ENCODE data around the gene PIGH. TPM values are rescaled to one million over a fixed set of nuclear protein-coding genes. Genes with fewer than 3 reads are reported as not detected.
"Not testable (repeated sequence)": the region's sequence is repeated elsewhere in the genome, so short reads cannot be mapped to it uniquely, and the experiment has no call there.

Gene PIGH
- total RNA-seq, 4 donors from 2014 or later: 25.6 to 45.7 (median 28.1) TPM

DNA sequence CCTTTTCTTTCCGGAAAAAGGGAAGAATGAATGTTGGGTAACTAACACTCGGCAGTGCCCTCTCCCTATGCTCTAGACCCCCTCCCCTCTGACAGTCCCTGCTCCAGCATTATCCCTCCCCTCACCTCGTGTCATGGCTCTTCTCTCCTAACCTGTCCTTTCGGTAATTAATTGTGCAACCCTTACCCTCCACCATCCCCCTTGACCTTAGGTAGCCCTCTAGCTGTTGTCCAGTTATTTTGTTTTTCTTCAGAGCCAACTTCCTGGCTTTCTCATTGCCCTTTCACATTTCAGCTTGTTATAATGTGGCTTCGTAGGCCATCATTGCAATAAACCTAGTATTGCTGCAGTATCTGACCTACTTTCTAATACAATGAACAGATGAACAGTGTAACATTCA, 30.9 kb upstream of the PIGH start:
- Histone ChIP-seq H3K27ac (no peak overlapping the region), H3K36me3 (no peaks in the 10 kb centered on the region), H3K9me3 (no peaks in the 10 kb centered on the region), H3K27me3 (no peaks in the 10 kb centered on the region), H3K4me3 (no peak overlapping the region), H3K4me1 (no peaks in the 10 kb centered on the region)
- DNase-seq: no peak
- no peak for TF ChIP-seq POLR2A (IDR thresholded peaks at IDR 0.05)

DNA sequence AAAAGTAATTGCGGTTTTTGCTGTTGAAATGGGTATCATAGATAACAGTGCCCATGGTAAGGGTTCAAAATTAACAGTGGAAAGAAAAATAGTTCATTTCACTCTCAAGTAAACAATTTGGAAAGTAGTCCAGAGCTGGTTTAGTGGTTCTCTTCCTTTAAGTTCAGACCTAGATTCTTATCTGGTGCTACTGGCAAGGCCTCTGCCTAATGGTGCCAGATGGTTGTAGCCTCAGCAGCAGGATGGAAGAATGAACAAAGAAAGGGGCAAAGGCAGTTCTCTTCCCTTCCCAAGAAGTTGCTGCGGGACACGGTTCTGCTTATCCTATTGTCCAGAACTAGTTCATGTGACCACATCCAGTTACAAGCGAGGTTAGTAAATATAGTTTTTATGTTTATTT, 30.1 kb upstream of the PIGH start:
- TF ChIP-seq POLR2A (IDR thresholded peaks at IDR 0.05): no peak
- TF ChIP-seq, protein P1, sequence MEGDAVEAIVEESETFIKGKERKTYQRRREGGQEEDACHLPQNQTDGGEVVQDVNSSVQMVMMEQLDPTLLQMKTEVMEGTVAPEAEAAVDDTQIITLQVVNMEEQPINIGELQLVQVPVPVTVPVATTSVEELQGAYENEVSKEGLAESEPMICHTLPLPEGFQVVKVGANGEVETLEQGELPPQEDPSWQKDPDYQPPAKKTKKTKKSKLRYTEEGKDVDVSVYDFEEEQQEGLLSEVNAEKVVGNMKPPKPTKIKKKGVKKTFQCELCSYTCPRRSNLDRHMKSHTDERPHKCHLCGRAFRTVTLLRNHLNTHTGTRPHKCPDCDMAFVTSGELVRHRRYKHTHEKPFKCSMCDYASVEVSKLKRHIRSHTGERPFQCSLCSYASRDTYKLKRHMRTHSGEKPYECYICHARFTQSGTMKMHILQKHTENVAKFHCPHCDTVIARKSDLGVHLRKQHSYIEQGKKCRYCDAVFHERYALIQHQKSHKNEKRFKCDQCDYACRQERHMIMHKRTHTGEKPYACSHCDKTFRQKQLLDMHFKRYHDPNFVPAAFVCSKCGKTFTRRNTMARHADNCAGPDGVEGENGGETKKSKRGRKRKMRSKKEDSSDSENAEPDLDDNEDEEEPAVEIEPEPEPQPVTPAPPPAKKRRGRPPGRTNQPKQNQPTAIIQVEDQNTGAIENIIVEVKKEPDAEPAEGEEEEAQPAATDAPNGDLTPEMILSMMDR (IDR thresholded peaks at IDR 0.05): no peak
- no peak overlapping the region for H3K4me3 ChIP-seq
- H3K36me3 ChIP-seq: no peaks in the 10 kb centered on the region
- no peak overlapping the region for H3K27ac ChIP-seq
- H3K9me3 ChIP-seq: no peaks in the 10 kb centered on the region
- DNase-seq: no peak
- no peaks in the 10 kb centered on the region for H3K27me3 ChIP-seq
- H3K4me1 ChIP-seq: no peaks in the 10 kb centered on the region

- no peak for DNase-seq
- H3K27me3 ChIP-seq: no peaks in the 10 kb centered on the region
- TF ChIP-seq, protein P1 (IDR thresholded peaks at IDR 0.05): no peak
- no peak for TF ChIP-seq POLR2A (IDR thresholded peaks at IDR 0.05)
- H3K9me3 ChIP-seq: no peaks in the 10 kb centered on the region
- no peaks in the 10 kb centered on the region for H3K36me3 ChIP-seq
- no peak overlapping the region for H3K27ac ChIP-seq
- H3K4me3 ChIP-seq: no peak overlapping the region
- peaks cover 0 to 6% (median under 1%) of the 10 kb centered on the region in 4 donors for H3K4me1 ChIP-seq
These were observed 27.5 kb upstream of the PIGH start for GRCh38 chr14:67627519-67627918.

DNA sequence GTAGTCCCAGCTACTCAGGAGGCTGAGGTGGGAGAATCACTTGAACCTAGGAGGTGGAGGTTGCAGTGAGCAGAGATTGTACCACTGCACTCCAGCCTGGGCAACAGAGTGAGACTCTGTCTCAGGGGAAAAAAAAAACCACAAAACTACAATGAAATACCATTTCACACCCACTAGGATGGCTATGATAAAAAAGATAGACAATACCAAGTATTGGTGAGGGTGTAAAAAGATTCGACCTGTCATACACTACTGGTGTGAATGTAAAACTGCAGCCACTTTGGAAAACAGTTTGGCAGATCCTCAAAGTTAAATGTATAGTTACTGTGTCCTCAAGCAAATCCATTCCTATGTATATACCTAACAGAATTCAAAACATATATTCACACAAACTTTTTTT, 26.1 kb upstream of the PIGH start:
- peaks cover 0 to 12% (median 1%) of the 10 kb centered on the region in 4 donors for H3K4me1 ChIP-seq
- TF ChIP-seq, protein P1 (IDR thresholded peaks at IDR 0.05): peak in 1 of 6 experiments; percentile 21
- DNase-seq, H3K27ac ChIP-seq, H3K36me3 ChIP-seq, H3K27me3 ChIP-seq, H3K4me3 ChIP-seq, H3K9me3 ChIP-seq: not testable (repeated sequence)

DNA sequence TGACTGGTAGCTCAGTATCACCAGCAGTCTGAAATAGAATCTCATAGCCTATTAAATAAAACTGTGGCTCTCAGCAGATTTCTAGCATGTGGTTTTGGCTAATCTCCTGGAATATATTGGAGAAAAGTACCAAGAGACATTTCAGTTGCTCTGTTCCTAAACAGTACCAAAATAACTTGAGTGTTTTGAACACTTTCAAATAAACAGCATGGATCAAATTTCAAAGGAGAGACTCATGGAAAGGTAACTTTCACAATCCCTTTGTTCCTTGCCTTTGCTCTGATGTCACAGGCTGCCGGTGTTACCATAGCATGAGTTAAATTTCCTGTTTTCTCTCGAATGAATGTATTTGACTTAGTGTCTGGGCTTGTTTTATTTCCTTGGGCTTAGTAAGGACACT, 23.0 kb upstream of the PIGH start:
- H3K27me3 ChIP-seq: no peaks in the 10 kb centered on the region
- H3K9me3 ChIP-seq: no peaks in the 10 kb centered on the region
- no peak for TF ChIP-seq POLR2A (IDR thresholded peaks at IDR 0.05)
- TF ChIP-seq, protein P1 (IDR thresholded peaks at IDR 0.05): no peak
- H3K4me1 ChIP-seq: peaks cover 0 to 28% (median 3%) of the 10 kb centered on the region in 4 donors
- no peaks in the 10 kb centered on the region for H3K36me3 ChIP-seq
- H3K4me3 ChIP-seq: peak overlapping the region in 1 of 4 donors; percentile 22
- peak overlapping the region in 3 of 4 donors; percentile 33 to 72 (median 72) for H3K27ac ChIP-seq
- DNase-seq: no peak

GRCh38 chr14:67622675-67623074, 22.6 kb upstream of the PIGH start:
- DNase-seq: no peak
- Histone ChIP-seq H3K27me3 (no peaks in the 10 kb centered on the region), H3K36me3 (no peaks in the 10 kb centered on the region), H3K4me3 (peak overlapping the region in 1 of 4 donors; percentile 22), H3K27ac (peak overlapping the region in 3 of 4 donors; percentile 33 to 72 (median 72)), H3K9me3 (no peaks in the 10 kb centered on the region), H3K4me1 (peaks cover 0 to 28% (median 3%) of the 10 kb centered on the region in 4 donors)
- no peak for TF ChIP-seq POLR2A (IDR thresholded peaks at IDR 0.05)
- TF ChIP-seq, protein P1 (IDR thresholded peaks at IDR 0.05): no peak
